Panc1 (cell line): ENCODE results near the gene CCDC50. TPM values are rescaled to one million over a fixed set of nuclear protein-coding genes. Genes with fewer than 3 reads are reported as not detected.

Experiments used
- ATAC-seq: fragments of 200-7000 bp; cut with Tn5 transposase; 2 replicates; pipeline ENCODE4 v1.9.1; 2020; ENCODE audit warnings: mild to moderate bottlenecking, moderate library complexity
- BruUV-seq: library from RNA; stranded (reverse); fragments of 400-500 nt; replicated peaks from 2 replicates; lab custom pipeline; 2021; lab: Mats Ljungman, UMichigan
- CTCF ChIA-PET: fragments of 300-600 bp; sonication (Branson Sonifier 250); formaldehyde crosslinking; loops from one replicate; lab custom pipeline; 2022; ENCODE audit warnings: antibody characterized with exemption; lab: Charles Lee
- POLR2A ChIA-PET: fragments of 300-600 bp; sonication (Branson Sonifier 250); formaldehyde crosslinking; loops from one replicate; lab custom pipeline; 2022; ENCODE audit warnings: antibody characterized with exemption; lab: Charles Lee
- DNase-seq: peaks from one replicate; pipeline ENCODE4 v3.0.0-alpha.2; 2010; ENCODE audit warnings: low read depth, low spot score
- H3K27ac ChIP-seq: 2 replicates; pipeline ENCODE4 v1.5.1; 2011; ENCODE audit warnings: mild to moderate bottlenecking, low read length, inconsistent platforms
- H3K27me3 ChIP-seq: fragments of 200-500 bp; sonication (Bioruptor generic); 2 replicates; pipeline ENCODE4 v1.6.0; 2014; ENCODE audit warnings: low read length, inconsistent platforms; ENCODE audit not compliant: control insufficient read depth, insufficient read depth
- H3K36me3 ChIP-seq: fragments of 200-500 bp; sonication (Bioruptor generic); 2 replicates; pipeline ENCODE4 v1.5.1; 2014; ENCODE audit warnings: inconsistent platforms, mild to moderate bottlenecking, low read length, moderate library complexity; ENCODE audit not compliant: control insufficient read depth, insufficient read depth
- H3K4me1 ChIP-seq: 2 replicates; pipeline ENCODE4 v1.5.1; 2011; ENCODE audit warnings: inconsistent platforms, mild to moderate bottlenecking, low read length, moderate library complexity; ENCODE audit not compliant: control insufficient read depth, insufficient read depth
- H3K4me3 ChIP-seq, 2 experiments: 2 replicates each; pipeline ENCODE4 v1.5.1; 2011 to 2012; ENCODE audit warnings: low read depth in 2 of 2, low read length in 2 of 2, mild to moderate bottlenecking in 2 of 2, inconsistent platforms in 1 of 2, moderate library complexity in 1 of 2
- H3K9me3 ChIP-seq: fragments of 200-500 bp; sonication (Bioruptor generic); 2 replicates; pipeline ENCODE4 v1.5.1; 2014; ENCODE audit warnings: low read depth, mild to moderate bottlenecking, inconsistent platforms, low read length, moderate library complexity; ENCODE audit not compliant: control insufficient read depth, insufficient read depth
- CTCF ChIP-seq: fragments of 450-650 bp; IDR thresholded peaks from 2 replicates; pipeline ENCODE4 v1.5.1; 2017; ENCODE audit warnings: mild to moderate bottlenecking
- POLR2AphosphoS5 ChIP-seq: IDR thresholded peaks from 2 replicates; pipeline ENCODE4 v1.6.1; 2012; ENCODE audit warnings: mild to moderate bottlenecking, low read depth, low read length, moderate library complexity
- SIN3A ChIP-seq: IDR thresholded peaks from 2 replicates; pipeline ENCODE4 v1.6.1; 2012; ENCODE audit warnings: low read depth, mild to moderate bottlenecking, low read length, moderate library complexity, borderline replicate concordance; ENCODE audit not compliant: insufficient read depth
- TCF7L2 ChIP-seq: IDR thresholded peaks from 2 replicates; pipeline ENCODE4 v1.6.1; 2011; ENCODE audit warnings: mild to moderate bottlenecking, low read depth, low read length, inconsistent platforms
- in situ Hi-C: cut with HindIII; loops from 2 replicates; pipeline ENCODE4 v1.10.0; 2016; ENCODE audit warnings: low sequenced_read_pairs, low pct_unique_long_range_greater_than_20kb
- intact Hi-C: fragments of 100-400 bp; cut with micrococcal nuclease; formaldehyde crosslinking; loops from one replicate; pipeline ENCODE4 v1.10.0; 2022; ENCODE audit not compliant: unreplicated experiment
- total RNA-seq: library from RNA; stranded (reverse); gene quantifications from one replicate; pipeline ENCODE4 v1.2.1, GENCODE V29; 2021; ENCODE audit not compliant: unreplicated experiment
- TF ChIP-seq, protein P1 (sequence below), 2 experiments: IDR thresholded peaks; 2 replicates each; pipeline ENCODE4 v1.6.1; 2011 to 2012; ENCODE audit warnings: low read depth in 2 of 2, control low read depth in 1 of 2, low read length in 1 of 2, mild to moderate bottlenecking in 1 of 2, moderate library complexity in 1 of 2; ENCODE audit not compliant: insufficient read depth in 1 of 2

The CCDC50 gene
- total RNA-seq, 1 experiment from 2014 or later: 89.3 TPM

DNA sequence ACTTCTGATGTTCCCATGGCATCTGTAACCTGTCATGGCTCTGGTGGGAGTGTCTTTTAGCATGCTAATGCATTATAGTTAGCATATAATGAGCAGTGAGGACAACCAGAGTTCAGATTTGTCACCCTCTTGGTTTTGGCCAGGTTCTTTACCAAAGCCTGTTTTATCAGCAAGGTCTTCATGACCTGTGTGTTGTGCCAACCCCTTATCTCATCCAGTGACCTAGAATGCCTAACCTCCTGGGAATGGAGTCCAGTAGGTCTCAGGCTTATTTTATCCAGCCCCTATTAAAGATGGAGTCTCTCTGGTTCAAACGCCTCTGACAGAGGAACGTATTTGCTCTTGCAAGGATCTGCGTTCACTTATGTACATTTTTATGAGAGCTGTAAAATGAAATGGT, 61.4 kb downstream of the CCDC50 start:
- H3K4me1 ChIP-seq: no peaks in the 10 kb centered on the region
- intact Hi-C loops (loop anchor here (10.0 kb wide), 1 partner anchor 256 kb away; no protein-coding TSS in a partner anchor), in situ Hi-C loops (no loop called here)
- BruUV-seq: no TSS peak
- no peak for DNase-seq
- CTCF ChIA-PET: no interaction called here
- 0 out of 2 replicates have a peak, but pooled peaks cover 3% of the 10 kb centered on the region for H3K36me3 ChIP-seq
- TF ChIP-seq, protein P1, sequence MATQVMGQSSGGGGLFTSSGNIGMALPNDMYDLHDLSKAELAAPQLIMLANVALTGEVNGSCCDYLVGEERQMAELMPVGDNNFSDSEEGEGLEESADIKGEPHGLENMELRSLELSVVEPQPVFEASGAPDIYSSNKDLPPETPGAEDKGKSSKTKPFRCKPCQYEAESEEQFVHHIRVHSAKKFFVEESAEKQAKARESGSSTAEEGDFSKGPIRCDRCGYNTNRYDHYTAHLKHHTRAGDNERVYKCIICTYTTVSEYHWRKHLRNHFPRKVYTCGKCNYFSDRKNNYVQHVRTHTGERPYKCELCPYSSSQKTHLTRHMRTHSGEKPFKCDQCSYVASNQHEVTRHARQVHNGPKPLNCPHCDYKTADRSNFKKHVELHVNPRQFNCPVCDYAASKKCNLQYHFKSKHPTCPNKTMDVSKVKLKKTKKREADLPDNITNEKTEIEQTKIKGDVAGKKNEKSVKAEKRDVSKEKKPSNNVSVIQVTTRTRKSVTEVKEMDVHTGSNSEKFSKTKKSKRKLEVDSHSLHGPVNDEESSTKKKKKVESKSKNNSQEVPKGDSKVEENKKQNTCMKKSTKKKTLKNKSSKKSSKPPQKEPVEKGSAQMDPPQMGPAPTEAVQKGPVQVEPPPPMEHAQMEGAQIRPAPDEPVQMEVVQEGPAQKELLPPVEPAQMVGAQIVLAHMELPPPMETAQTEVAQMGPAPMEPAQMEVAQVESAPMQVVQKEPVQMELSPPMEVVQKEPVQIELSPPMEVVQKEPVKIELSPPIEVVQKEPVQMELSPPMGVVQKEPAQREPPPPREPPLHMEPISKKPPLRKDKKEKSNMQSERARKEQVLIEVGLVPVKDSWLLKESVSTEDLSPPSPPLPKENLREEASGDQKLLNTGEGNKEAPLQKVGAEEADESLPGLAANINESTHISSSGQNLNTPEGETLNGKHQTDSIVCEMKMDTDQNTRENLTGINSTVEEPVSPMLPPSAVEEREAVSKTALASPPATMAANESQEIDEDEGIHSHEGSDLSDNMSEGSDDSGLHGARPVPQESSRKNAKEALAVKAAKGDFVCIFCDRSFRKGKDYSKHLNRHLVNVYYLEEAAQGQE (IDR thresholded peaks at IDR 0.05; ENCODE audit: insufficient read depth in 1 of 2, low read depth in 2 of 2, low read length in 1 of 2): no peak
- TF ChIP-seq POLR2AphosphoS5 (no peak), TCF7L2 (no peak), SIN3A (no peak), CTCF (no peak)
- no peak overlapping the region for H3K27ac ChIP-seq
- ATAC-seq: no peak
- H3K9me3 ChIP-seq: no peaks in the 10 kb centered on the region
- H3K4me3 ChIP-seq: no peak overlapping the region
- H3K27me3 ChIP-seq: no peaks in the 10 kb centered on the region
- POLR2A ChIA-PET: no interaction called here

- Histone ChIP-seq H3K4me1 (no peaks in the 10 kb centered on the region), H3K9me3 (no peaks in the 10 kb centered on the region), H3K4me3 (no peak overlapping the region), H3K36me3 (0 out of 2 replicates have a peak, but pooled peaks cover 3% of the 10 kb centered on the region), H3K27ac (no peak overlapping the region), H3K27me3 (no peaks in the 10 kb centered on the region)
- intact Hi-C loops (loop anchor here (10.0 kb wide), 1 partner anchor 257 kb away; no protein-coding TSS in a partner anchor), in situ Hi-C loops (no loop called here)
- BruUV-seq: no TSS peak
- ChIA-PET CTCF (interaction anchor here (0.6 kb wide), 1 partner anchor 1052 kb away, joined by 3 read pairs; no protein-coding TSS in a partner anchor), POLR2A (no interaction called here)
- DNase-seq (no peak), ATAC-seq (no peak)
- TF ChIP-seq, protein P1 (IDR thresholded peaks at IDR 0.05; ENCODE audit: insufficient read depth in 1 of 2, low read depth in 2 of 2, low read length in 1 of 2): no peak
- TF ChIP-seq SIN3A (no peak), CTCF (no peak), TCF7L2 (no peak), POLR2AphosphoS5 (no peak)
Observed at GRCh38 chr3:191391861-191392808, 62.9 kb downstream of the CCDC50 start.
